Measurements from ENCODE around the gene COL28A1. TPM values are rescaled to one million over a fixed set of nuclear protein-coding genes. Genes with fewer than 3 reads are reported as not detected.
A peak's percentile ranks its signal among the peaks of the same experiment; 100 is the strongest.

COL28A1 gene
- total and polyA plus RNA-seq, 4 donors = 1.3 to 10.2 (median 3.2) TPM

GRCh38 chr7:7416031-7416858 is 119.4 kb downstream of the COL28A1 start:
- Histone ChIP-seq H3K4me1 (ENCODE audit: control insufficient read depth in 5 of 5, insufficient read depth in 5 of 5, low read length in 5 of 5) (peaks cover 0 to 8% (median 4%) of the 10 kb centered on the region in 5 donors), H3K36me3 (ENCODE audit: control insufficient read depth in 4 of 4, insufficient read depth in 4 of 4, low read length in 4 of 4) (no peaks in the 10 kb centered on the region), H3K9me3 (ENCODE audit: control insufficient read depth in 4 of 4, insufficient read depth in 3 of 4, low read length in 3 of 4) (no peaks in the 10 kb centered on the region), H3K27me3 (ENCODE audit: control insufficient read depth in 3 of 3, insufficient read depth in 3 of 3, low read length in 2 of 3) (peaks cover 0 to 3% (median 0%) of the 10 kb centered on the region in 3 donors), H3K27ac (ENCODE audit: low read depth in 1 of 2, low read length in 1 of 2) (no peak overlapping the region), H3K4me3 (no peak overlapping the region), H3K9ac (ENCODE audit: insufficient read depth in 1 of 2, low read length in 2 of 2) (no peak overlapping the region)
- ATAC-seq (ENCODE audit: insufficient read depth, low FRiP score) = peak; percentile 6
- TF ChIP-seq CTCF (IDR thresholded peaks at IDR 0.05; ENCODE audit: control extremely low read depth, extremely low read depth) = no peak
- 39 to 47% methylated on average over 6 of the region's 6 CpGs for WGBS, 2 donors
- peak; percentile 36 to 82 (median 62) for DNase-seq

- WGBS, 2 donors = 94 to 95% methylated on average over 7 of the region's 7 CpGs
- Histone ChIP-seq H3K4me1 (ENCODE audit: control insufficient read depth in 5 of 5, insufficient read depth in 5 of 5, low read length in 5 of 5) (peaks cover 0 to 8% (median 4%) of the 10 kb centered on the region in 5 donors), H3K4me3 (no peak overlapping the region), H3K9ac (ENCODE audit: insufficient read depth in 1 of 2, low read length in 2 of 2) (no peak overlapping the region), H3K36me3 (ENCODE audit: control insufficient read depth in 4 of 4, insufficient read depth in 4 of 4, low read length in 4 of 4) (no peaks in the 10 kb centered on the region), H3K27ac (ENCODE audit: low read depth in 1 of 2, low read length in 1 of 2) (no peak overlapping the region), H3K9me3 (ENCODE audit: control insufficient read depth in 4 of 4, insufficient read depth in 3 of 4, low read length in 3 of 4) (no peaks in the 10 kb centered on the region), H3K27me3 (ENCODE audit: control insufficient read depth in 3 of 3, insufficient read depth in 3 of 3, low read length in 2 of 3) (peaks cover 0 to 3% (median 0%) of the 10 kb centered on the region in 3 donors)
- no peak for TF ChIP-seq CTCF (IDR thresholded peaks at IDR 0.05; ENCODE audit: control extremely low read depth, extremely low read depth)
- DNase-seq = no peak
- ATAC-seq (ENCODE audit: insufficient read depth, low FRiP score) = no peak
These were observed 120.7 kb downstream of the COL28A1 start for GRCh38 chr7:7414791-7415603.

DNA sequence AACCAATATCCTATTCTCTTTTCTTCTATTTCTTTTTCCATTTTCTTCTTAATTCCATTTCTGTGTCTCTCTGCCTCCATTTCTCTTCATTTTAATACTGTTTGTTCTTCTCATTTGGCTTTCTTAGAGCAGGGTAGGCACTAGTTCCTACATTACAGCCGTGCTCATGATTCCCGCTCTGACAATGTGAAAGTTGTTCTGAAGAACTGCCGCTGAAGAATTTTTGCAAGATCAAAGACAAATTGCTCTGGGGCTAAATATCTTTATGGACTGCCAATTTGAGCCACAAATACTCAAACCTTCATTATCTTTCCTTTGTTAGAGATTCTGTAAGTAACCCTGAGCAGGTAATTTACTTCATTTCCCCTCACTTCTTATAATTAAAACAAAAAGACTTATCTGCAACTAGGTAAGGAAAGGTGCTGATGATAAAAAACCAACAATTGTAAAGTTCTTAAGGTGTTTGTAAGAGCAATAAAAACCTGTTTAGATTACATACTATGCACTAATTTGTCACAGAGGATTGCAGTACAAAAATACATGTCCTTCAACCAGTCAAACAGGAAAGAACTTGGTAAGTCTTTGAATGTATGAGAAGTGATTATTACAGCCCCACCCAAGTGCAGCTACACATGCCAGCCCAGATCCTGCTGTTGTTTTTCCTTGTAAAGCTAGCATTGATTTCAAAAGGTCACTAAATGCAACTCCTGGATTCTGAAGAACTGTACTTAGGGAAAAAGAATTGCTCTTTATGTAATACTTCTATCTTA is 127.5 kb downstream of the COL28A1 start:
- H3K9me3 ChIP-seq (ENCODE audit: control insufficient read depth in 4 of 4, insufficient read depth in 3 of 4, low read length in 3 of 4) = peaks cover 0 to 3% (median 2%) of the 10 kb centered on the region in 4 donors
- WGBS, 2 donors = 79 to 89% methylated on average over 3 of the region's 3 CpGs
- peak; percentile 19 for ATAC-seq (ENCODE audit: insufficient read depth, low FRiP score)
- H3K27ac ChIP-seq (ENCODE audit: low read depth in 1 of 2, low read length in 1 of 2) = no peak overlapping the region
- H3K9ac ChIP-seq (ENCODE audit: insufficient read depth in 1 of 2, low read length in 2 of 2) = no peak overlapping the region
- no peaks in the 10 kb centered on the region for H3K36me3 ChIP-seq (ENCODE audit: control insufficient read depth in 4 of 4, insufficient read depth in 4 of 4, low read length in 4 of 4)
- TF ChIP-seq CTCF (IDR thresholded peaks at IDR 0.05; ENCODE audit: control extremely low read depth, extremely low read depth) = no peak
- no peaks in the 10 kb centered on the region for H3K27me3 ChIP-seq (ENCODE audit: control insufficient read depth in 3 of 3, insufficient read depth in 3 of 3, low read length in 2 of 3)
- DNase-seq = peak in 2 of 3 donors; percentile 26 to 34
- H3K4me1 ChIP-seq (ENCODE audit: control insufficient read depth in 5 of 5, insufficient read depth in 5 of 5, low read length in 5 of 5) = peaks cover 0 to 3% (median 0%) of the 10 kb centered on the region in 5 donors
- no peak overlapping the region for H3K4me3 ChIP-seq
